Suprapubic skin (tissue), 3 donors: Measurements from ENCODE around the gene CLSTN2.

Experiments used
- CTCF ChIP-seq, 2 donors: fragments of 200-600 bp in 1 of 2; fragments of 450-650 bp in 1 of 2; sonication (generic) in 1 of 2; IDR thresholded peaks; one replicate each; pipeline ENCODE4 v1.5.1; 2016 to 2019; ENCODE audit warnings: antibody characterized with exemption in 2 of 2, mild to moderate bottlenecking in 1 of 2, moderate library complexity in 1 of 2
- POLR2A ChIP-seq, 2 donors: fragments of 450-650 bp; IDR thresholded peaks; one replicate each; pipeline ENCODE4 v1.6.1; 2017; ENCODE audit warnings: antibody characterized with exemption in 2 of 2, mild to moderate bottlenecking in 2 of 2, moderate library complexity in 2 of 2

- TF ChIP-seq CTCF (IDR thresholded peaks at IDR 0.05) (no peak), POLR2A (IDR thresholded peaks at IDR 0.05) (no peak)
Observed at GRCh38 chr3:140571836-140572235, 636.9 kb downstream of the CLSTN2 start.
